ENCODE results near the gene TMEM179.
"Not testable (repeated sequence)": the region's sequence is repeated elsewhere in the genome, so short reads cannot be mapped to it uniquely, and the experiment has no call there.

Gene TMEM179

GRCh38 chr14:104642540-104642868 lies 37.9 kb upstream of the TMEM179 start:
- H3K27me3 Mint-ChIP-seq: peaks cover 34 to 73% of the 10 kb centered on the region in 2 donors
- peaks cover 0 to 1% of the 10 kb centered on the region in 2 donors for H3K9me3 Mint-ChIP-seq
- no peak for DNase-seq
- H3K36me3 Mint-ChIP-seq (ENCODE audit: insufficient read depth): no peaks in the 10 kb centered on the region
- no peak overlapping the region for H3K27ac Mint-ChIP-seq
- H3K4me3 Mint-ChIP-seq: no peak overlapping the region
- no peaks in the 10 kb centered on the region for H3K4me1 Mint-ChIP-seq (ENCODE audit: low read depth in 2 of 2)
- ATAC-seq (replicated peaks): no peak

GRCh38 chr14:104641753-104642539 lies 37.4 kb upstream of the TMEM179 start:
- DNase-seq (no peak), ATAC-seq (replicated peaks) (no peak)
- Mint-ChIP-seq H3K36me3 (ENCODE audit: insufficient read depth) (no peaks in the 10 kb centered on the region), H3K9me3 (peaks cover 0 to 1% of the 10 kb centered on the region in 2 donors), H3K4me3 (no peak overlapping the region), H3K27ac (no peak overlapping the region), H3K4me1 (ENCODE audit: low read depth in 2 of 2) (no peaks in the 10 kb centered on the region), H3K27me3 (peaks cover 34 to 75% of the 10 kb centered on the region in 2 donors)

- no peaks in the 10 kb centered on the region for H3K36me3 Mint-ChIP-seq (ENCODE audit: insufficient read depth)
- peaks cover 0 to 1% of the 10 kb centered on the region in 2 donors for H3K9me3 Mint-ChIP-seq
- H3K4me1 Mint-ChIP-seq (ENCODE audit: low read depth in 2 of 2): no peaks in the 10 kb centered on the region
- ATAC-seq (replicated peaks) (no peak), DNase-seq (no peak)
- H3K27ac Mint-ChIP-seq: no peak overlapping the region
- H3K27me3 Mint-ChIP-seq: peaks cover 41 to 72% of the 10 kb centered on the region in 2 donors
- no peak overlapping the region for H3K4me3 Mint-ChIP-seq
Measured at GRCh38 chr14:104640681-104641080, 36.1 kb upstream of the TMEM179 start.

GRCh38 chr14:104639885-104640548 lies 35.4 kb upstream of the TMEM179 start:
- H3K4me1 Mint-ChIP-seq (ENCODE audit: low read depth in 2 of 2): no peaks in the 10 kb centered on the region
- DNase-seq (peak in 2 of 3 experiments; percentile 21 to 22), ATAC-seq (replicated peaks) (peak; percentile 54)
- no peak overlapping the region for H3K27ac Mint-ChIP-seq
- H3K4me3 Mint-ChIP-seq: no peak overlapping the region
- H3K36me3 Mint-ChIP-seq (ENCODE audit: insufficient read depth): no peaks in the 10 kb centered on the region
- no peaks in the 10 kb centered on the region for H3K9me3 Mint-ChIP-seq
- H3K27me3 Mint-ChIP-seq: peaks cover 38 to 74% of the 10 kb centered on the region in 2 donors

- Mint-ChIP-seq H3K27me3 (peaks cover 33 to 74% of the 10 kb centered on the region in 2 donors), H3K9me3 (no peaks in the 10 kb centered on the region), H3K36me3 (ENCODE audit: insufficient read depth) (no peaks in the 10 kb centered on the region), H3K4me3 (no peak overlapping the region), H3K27ac (no peak overlapping the region), H3K4me1 (ENCODE audit: low read depth in 2 of 2) (no peaks in the 10 kb centered on the region)
- no peak for ATAC-seq (replicated peaks)
- no peak for DNase-seq
Measured at GRCh38 chr14:104639471-104639870, 34.9 kb upstream of the TMEM179 start.

- Mint-ChIP-seq H3K27ac (no peak overlapping the region), H3K4me1 (ENCODE audit: low read depth in 2 of 2) (no peaks in the 10 kb centered on the region), H3K9me3 (no peaks in the 10 kb centered on the region), H3K36me3 (ENCODE audit: insufficient read depth) (no peaks in the 10 kb centered on the region), H3K27me3 (peaks cover 33 to 74% of the 10 kb centered on the region in 2 donors), H3K4me3 (no peak overlapping the region)
- ATAC-seq (replicated peaks) (no peak), DNase-seq (no peak)
Measured at GRCh38 chr14:104638927-104639450, 34.4 kb upstream of the TMEM179 start.

GRCh38 chr14:104638190-104638589 lies 33.6 kb upstream of the TMEM179 start:
- DNase-seq (no peak), ATAC-seq (replicated peaks) (no peak)
- H3K4me3 Mint-ChIP-seq: no peak overlapping the region
- no peaks in the 10 kb centered on the region for H3K4me1 Mint-ChIP-seq (ENCODE audit: low read depth in 2 of 2)
- H3K27ac Mint-ChIP-seq: no peak overlapping the region
- H3K9me3 Mint-ChIP-seq: no peaks in the 10 kb centered on the region
- H3K36me3 Mint-ChIP-seq (ENCODE audit: insufficient read depth): no peaks in the 10 kb centered on the region
- H3K27me3 Mint-ChIP-seq: peaks cover 33 to 69% of the 10 kb centered on the region in 2 donors

GRCh38 chr14:104637546-104638003 lies 33.0 kb upstream of the TMEM179 start:
- Mint-ChIP-seq H3K9me3 (no peaks in the 10 kb centered on the region), H3K27ac (no peak overlapping the region), H3K27me3 (peaks cover 33 to 69% of the 10 kb centered on the region in 2 donors), H3K4me3 (no peak overlapping the region), H3K36me3 (ENCODE audit: insufficient read depth) (no peaks in the 10 kb centered on the region), H3K4me1 (ENCODE audit: low read depth in 2 of 2) (no peaks in the 10 kb centered on the region)
- no peak for DNase-seq
- ATAC-seq (replicated peaks): no peak

GRCh38 chr14:104636846-104637545 lies 32.4 kb upstream of the TMEM179 start:
- H3K4me3 Mint-ChIP-seq, H3K27ac Mint-ChIP-seq: not testable (repeated sequence)

GRCh38 chr14:104636131-104636530 lies 31.6 kb upstream of the TMEM179 start:
- no peak overlapping the region for H3K27ac Mint-ChIP-seq
- DNase-seq: no peak
- ATAC-seq (replicated peaks): no peak
- H3K9me3 Mint-ChIP-seq: no peaks in the 10 kb centered on the region
- H3K4me3 Mint-ChIP-seq: no peak overlapping the region
- H3K36me3 Mint-ChIP-seq (ENCODE audit: insufficient read depth): no peaks in the 10 kb centered on the region
- no peaks in the 10 kb centered on the region for H3K4me1 Mint-ChIP-seq (ENCODE audit: low read depth in 2 of 2)
- peaks cover 28 to 62% of the 10 kb centered on the region in 2 donors for H3K27me3 Mint-ChIP-seq

More at GRCh38 chr14:104636846-104637545, 32.4 kb upstream of the TMEM179 start:
- not testable (repeated sequence) for DNase-seq; H3K36me3 Mint-ChIP-seq (ENCODE audit: insufficient read depth); H3K9me3 Mint-ChIP-seq; H3K4me1 Mint-ChIP-seq (ENCODE audit: low read depth in 2 of 2); ATAC-seq (replicated peaks)
- peaks cover 33 to 69% of the 10 kb centered on the region in 2 donors for H3K27me3 Mint-ChIP-seq

- H3K9me3 Mint-ChIP-seq: no peaks in the 10 kb centered on the region
- no peaks in the 10 kb centered on the region for H3K36me3 Mint-ChIP-seq (ENCODE audit: insufficient read depth)
- H3K4me1 Mint-ChIP-seq (ENCODE audit: low read depth in 2 of 2): no peaks in the 10 kb centered on the region
- H3K4me3 Mint-ChIP-seq: no peak overlapping the region
- no peak for DNase-seq
- no peak for ATAC-seq (replicated peaks)
- peaks cover 30 to 58% of the 10 kb centered on the region in 2 donors for H3K27me3 Mint-ChIP-seq
- no peak overlapping the region for H3K27ac Mint-ChIP-seq
Measured at GRCh38 chr14:104635717-104636116, 31.1 kb upstream of the TMEM179 start.

GRCh38 chr14:104634886-104635570 lies 30.5 kb upstream of the TMEM179 start:
- H3K27me3 Mint-ChIP-seq: peaks cover 36 to 52% of the 10 kb centered on the region in 2 donors
- H3K36me3 Mint-ChIP-seq (ENCODE audit: insufficient read depth): no peaks in the 10 kb centered on the region
- H3K27ac Mint-ChIP-seq: no peak overlapping the region
- no peaks in the 10 kb centered on the region for H3K4me1 Mint-ChIP-seq (ENCODE audit: low read depth in 2 of 2)
- ATAC-seq (replicated peaks) (no peak), DNase-seq (no peak)
- no peak overlapping the region for H3K4me3 Mint-ChIP-seq
- no peaks in the 10 kb centered on the region for H3K9me3 Mint-ChIP-seq
